Measurements from ENCODE around the gene VGLL2.

The VGLL2 gene, protein sequence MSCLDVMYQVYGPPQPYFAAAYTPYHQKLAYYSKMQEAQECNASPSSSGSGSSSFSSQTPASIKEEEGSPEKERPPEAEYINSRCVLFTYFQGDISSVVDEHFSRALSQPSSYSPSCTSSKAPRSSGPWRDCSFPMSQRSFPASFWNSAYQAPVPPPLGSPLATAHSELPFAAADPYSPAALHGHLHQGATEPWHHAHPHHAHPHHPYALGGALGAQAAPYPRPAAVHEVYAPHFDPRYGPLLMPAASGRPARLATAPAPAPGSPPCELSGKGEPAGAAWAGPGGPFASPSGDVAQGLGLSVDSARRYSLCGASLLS

DNA sequence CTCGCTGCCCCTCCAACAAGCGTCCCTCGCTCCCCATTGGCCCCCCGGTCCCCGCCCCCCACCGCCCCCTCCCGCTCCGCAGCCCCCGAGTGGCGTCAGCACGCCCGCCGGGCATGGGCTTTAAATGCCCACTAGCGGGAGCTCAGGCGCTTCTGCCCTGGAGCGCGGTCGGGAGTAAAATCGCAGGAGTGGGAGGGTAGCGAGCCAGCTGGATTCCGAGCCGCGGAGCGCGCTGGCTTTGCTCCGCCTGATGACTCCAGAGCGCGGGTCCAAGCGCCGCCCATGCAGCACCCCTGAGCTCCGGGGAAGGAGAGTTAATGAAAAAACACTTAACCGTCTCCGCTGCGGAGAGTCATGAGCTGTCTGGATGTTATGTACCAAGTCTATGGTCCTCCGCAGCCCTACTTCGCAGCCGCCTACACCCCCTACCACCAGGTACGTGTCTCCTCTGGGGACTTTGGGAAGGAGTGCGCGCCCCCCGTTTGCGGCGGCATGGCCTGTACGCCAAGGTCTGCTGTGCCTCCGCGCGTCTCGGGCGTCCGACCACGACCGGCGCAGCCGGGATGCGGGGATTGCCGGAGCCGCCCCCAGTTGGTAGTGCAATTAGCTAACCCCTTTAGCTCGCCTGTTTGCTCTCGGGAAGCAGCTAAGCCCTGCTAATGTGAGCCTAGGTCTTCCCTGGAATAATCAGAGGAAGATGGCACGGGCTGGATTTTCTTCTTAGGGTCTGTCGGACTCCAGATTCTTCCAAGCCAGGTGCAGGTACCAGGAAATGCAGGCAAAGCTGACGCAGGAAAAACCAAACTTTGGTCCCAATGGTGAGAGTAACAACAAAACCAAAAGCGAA lies at the start of gene VGLL2:
VGLL2 (plus strand) TSS at position 149 of the 847 bp plus-strand sequence; CDS start at position 355, 206 bp downstream.
- Histone ChIP-seq H3K36me3 (no peaks in the 10 kb centered on the region), H3K27me3 (peaks cover 100% of the 10 kb centered on the region), H3K9me3 (no peaks in the 10 kb centered on the region), H3K4me3 (ENCODE audit: low read depth in 1 of 2, low read length in 1 of 2) (no peak within 1 kb of the TSS), H3K27ac (no peak within 1 kb of the TSS), H3K4me1 (ENCODE audit: control insufficient read depth in 1 of 2, insufficient read depth in 1 of 2, low read depth in 1 of 2, low read length in 1 of 2) (no peaks in the 10 kb centered on the region)
- TF ChIP-seq, protein P1, sequence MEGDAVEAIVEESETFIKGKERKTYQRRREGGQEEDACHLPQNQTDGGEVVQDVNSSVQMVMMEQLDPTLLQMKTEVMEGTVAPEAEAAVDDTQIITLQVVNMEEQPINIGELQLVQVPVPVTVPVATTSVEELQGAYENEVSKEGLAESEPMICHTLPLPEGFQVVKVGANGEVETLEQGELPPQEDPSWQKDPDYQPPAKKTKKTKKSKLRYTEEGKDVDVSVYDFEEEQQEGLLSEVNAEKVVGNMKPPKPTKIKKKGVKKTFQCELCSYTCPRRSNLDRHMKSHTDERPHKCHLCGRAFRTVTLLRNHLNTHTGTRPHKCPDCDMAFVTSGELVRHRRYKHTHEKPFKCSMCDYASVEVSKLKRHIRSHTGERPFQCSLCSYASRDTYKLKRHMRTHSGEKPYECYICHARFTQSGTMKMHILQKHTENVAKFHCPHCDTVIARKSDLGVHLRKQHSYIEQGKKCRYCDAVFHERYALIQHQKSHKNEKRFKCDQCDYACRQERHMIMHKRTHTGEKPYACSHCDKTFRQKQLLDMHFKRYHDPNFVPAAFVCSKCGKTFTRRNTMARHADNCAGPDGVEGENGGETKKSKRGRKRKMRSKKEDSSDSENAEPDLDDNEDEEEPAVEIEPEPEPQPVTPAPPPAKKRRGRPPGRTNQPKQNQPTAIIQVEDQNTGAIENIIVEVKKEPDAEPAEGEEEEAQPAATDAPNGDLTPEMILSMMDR (IDR thresholded peaks at IDR 0.05), result no peak

DNA sequence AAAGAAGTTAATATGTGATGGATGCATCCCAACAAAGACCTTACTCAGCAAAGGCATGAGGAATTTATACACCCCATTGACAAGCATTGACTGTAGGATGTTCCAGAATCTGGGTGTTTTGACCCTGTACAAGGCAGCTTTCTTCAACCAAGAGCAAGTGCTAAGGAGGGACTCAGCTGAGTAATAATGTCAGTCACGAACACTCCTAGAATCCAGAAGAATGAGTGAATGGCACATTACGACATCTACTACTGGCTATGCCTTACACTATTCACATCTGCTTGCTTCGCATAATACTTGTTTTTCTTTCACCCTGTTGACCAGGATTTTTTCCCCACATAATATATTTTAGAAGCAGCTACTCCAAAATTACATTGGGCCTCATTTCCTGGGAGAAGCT lies 42.5 kb upstream of the VGLL2 start:
- no peaks in the 10 kb centered on the region for H3K4me1 ChIP-seq (ENCODE audit: control insufficient read depth in 1 of 2, insufficient read depth in 1 of 2, low read depth in 1 of 2, low read length in 1 of 2)
- H3K9me3 ChIP-seq, result no peaks in the 10 kb centered on the region
- H3K36me3 ChIP-seq, result no peaks in the 10 kb centered on the region
- no peak overlapping the region for H3K4me3 ChIP-seq (ENCODE audit: low read depth in 1 of 2, low read length in 1 of 2)
- no peak overlapping the region for H3K27ac ChIP-seq
- H3K27me3 ChIP-seq, result no peaks in the 10 kb centered on the region
- TF ChIP-seq, protein P1 (IDR thresholded peaks at IDR 0.05), result no peak

DNA sequence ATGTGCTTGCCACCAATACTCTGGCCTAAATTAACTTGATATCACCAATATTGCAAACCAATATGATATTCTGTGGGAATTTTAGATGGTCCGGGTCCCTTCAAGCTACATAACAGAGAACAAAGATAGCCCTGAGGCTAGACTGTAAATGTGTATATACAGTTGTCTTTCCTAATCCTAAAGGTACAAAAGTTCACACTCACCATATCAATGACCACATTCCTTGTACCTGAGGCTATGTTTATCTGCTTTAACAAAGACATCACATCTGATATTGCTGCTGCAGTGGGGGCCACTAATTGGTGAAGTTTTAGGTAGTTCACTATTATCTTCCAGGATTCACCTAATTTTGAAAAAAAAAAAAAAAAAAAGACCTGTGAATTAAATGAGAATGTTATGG lies 38.6 kb upstream of the VGLL2 start:
- Histone ChIP-seq H3K4me1 (ENCODE audit: control insufficient read depth in 1 of 2, insufficient read depth in 1 of 2, low read depth in 1 of 2, low read length in 1 of 2) (no peaks in the 10 kb centered on the region), H3K27ac (no peak overlapping the region), H3K27me3 (no peaks in the 10 kb centered on the region), H3K4me3 (ENCODE audit: low read depth in 1 of 2, low read length in 1 of 2) (no peak overlapping the region), H3K9me3 (no peaks in the 10 kb centered on the region), H3K36me3 (no peaks in the 10 kb centered on the region)
- TF ChIP-seq, protein P1 (IDR thresholded peaks at IDR 0.05), result no peak

DNA sequence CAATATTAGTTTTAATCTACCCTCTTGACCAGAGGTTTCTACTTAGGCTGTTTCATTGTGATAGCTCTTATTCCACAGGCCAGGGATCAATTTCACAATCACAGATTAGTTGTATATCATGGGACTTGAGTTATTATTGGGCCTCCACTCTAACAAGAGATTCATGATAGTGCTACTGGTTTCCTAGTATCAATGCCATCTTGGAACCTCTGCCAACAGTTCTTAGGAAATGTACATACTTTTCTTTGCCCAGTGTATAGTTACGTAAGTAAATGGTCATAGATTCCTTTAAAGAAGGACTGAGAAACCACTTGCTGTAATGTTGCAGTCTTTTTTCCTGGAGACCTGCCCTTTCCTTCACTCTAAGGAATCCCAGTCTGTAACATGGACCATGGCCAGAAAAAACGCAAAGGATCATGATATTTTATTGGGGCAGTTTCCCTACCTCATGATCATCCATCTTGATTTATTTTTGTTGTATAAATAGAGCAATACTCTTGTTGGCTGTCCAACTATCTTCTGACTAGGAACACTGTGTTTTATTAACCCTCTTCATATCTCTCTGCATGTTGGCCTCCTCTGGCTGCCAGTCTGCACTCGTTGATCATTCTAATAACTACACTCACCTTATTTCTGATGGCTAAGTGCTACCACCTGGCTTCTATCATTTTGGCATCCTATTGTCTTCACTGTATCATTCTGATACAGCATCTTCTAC lies 38.0 kb upstream of the VGLL2 start:
- Histone ChIP-seq H3K27me3 (no peaks in the 10 kb centered on the region), H3K4me1 (ENCODE audit: control insufficient read depth in 1 of 2, insufficient read depth in 1 of 2, low read depth in 1 of 2, low read length in 1 of 2) (no peaks in the 10 kb centered on the region), H3K36me3 (no peaks in the 10 kb centered on the region), H3K4me3 (ENCODE audit: low read depth in 1 of 2, low read length in 1 of 2) (no peak overlapping the region), H3K9me3 (no peaks in the 10 kb centered on the region), H3K27ac (no peak overlapping the region)
- TF ChIP-seq, protein P1 (IDR thresholded peaks at IDR 0.05), result no peak

DNA sequence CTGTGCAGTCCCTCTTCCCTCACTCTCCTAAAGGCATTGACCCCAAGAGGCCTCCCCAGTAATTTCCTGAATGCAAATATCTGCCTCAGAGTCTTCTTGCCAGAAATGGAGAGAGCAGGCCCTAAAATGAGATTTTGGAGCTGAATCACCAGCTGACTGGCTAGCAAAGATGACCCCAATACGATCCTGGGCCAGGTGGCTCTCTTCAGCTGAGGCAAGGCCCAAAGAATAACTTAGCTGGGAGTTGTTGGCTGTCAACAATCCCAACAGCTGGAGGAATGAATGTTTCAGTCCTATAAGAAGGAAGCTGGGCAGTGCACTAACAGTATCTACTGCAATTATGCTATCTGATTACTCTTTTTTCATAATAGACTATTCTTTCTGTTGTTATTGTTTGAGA lies 37.2 kb upstream of the VGLL2 start:
- H3K4me1 ChIP-seq (ENCODE audit: control insufficient read depth in 1 of 2, insufficient read depth in 1 of 2, low read depth in 1 of 2, low read length in 1 of 2), result no peaks in the 10 kb centered on the region
- TF ChIP-seq, protein P1 (IDR thresholded peaks at IDR 0.05), result no peak

More for the DNA sequence above, 37.2 kb upstream of the VGLL2 start:
- Histone ChIP-seq H3K4me3 (ENCODE audit: low read depth in 1 of 2, low read length in 1 of 2) (no peak overlapping the region), H3K36me3 (no peaks in the 10 kb centered on the region), H3K27ac (no peak overlapping the region), H3K27me3 (no peaks in the 10 kb centered on the region), H3K9me3 (no peaks in the 10 kb centered on the region)
